ENCODE measurements around the gene S100A10.

The S100A10 gene

DNA sequence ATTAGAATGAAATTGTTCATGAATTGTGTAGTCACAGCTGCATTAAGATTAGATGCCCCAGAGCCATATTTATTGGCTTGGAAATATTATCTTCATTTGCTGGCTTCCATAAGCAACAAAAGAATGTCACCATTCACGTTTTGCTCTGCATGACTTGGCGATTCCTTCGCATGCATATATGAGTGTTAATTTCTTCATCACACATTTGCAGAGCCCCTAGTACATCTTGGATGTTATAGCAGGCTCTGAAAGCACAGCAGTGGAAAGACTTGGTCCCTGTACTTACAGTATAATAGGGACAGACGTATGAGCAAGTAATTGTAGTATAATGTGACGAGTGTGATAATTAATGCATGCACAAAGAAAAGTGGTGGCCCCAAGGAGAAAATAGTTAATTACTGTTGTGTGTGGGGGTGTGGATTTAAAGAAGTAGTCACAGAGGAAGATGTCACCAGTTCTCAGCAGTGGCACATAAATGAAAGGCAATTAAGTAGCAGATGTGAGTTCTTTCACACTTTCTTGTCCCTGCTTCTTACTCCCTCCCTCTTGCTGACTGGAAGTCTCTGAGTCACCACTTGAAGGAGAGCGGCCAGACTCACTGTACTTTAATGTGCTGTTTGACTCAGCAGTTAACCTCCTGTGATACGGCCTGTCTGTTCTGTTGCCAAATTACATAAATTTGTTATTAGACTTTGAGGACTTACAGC lies 21.0 kb downstream of the S100A10 start:
- TF ChIP-seq GATA3 (IDR thresholded peaks at IDR 0.05; ENCODE audit: low read depth, low read length) (no peak), GATA2 (IDR thresholded peaks at IDR 0.05; ENCODE audit: low read depth, low read length) (no peak)

DNA sequence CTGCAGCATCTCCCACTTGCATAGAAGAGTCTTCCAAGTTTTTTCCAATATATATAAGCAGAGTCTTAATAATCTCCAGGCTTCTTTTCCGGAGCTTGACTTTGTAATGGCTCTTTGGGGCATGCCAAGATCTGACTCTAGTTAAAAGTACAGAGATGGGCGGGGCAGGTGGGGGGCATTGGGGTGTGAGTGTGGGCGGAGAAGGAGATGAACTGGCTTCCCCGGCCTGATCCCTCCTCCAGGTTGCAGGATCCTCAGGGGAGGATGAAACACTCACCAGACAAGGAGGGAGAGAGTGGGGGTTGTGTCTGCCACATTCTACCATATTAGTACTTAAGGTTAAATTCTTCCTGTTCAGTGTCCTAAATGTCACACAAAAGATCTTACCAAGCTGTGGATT lies 23.0 kb downstream of the S100A10 start:
- TF ChIP-seq GATA2 (IDR thresholded peaks at IDR 0.05; ENCODE audit: low read depth, low read length) (no peak), GATA3 (IDR thresholded peaks at IDR 0.05; ENCODE audit: low read depth, low read length) (no peak)

DNA sequence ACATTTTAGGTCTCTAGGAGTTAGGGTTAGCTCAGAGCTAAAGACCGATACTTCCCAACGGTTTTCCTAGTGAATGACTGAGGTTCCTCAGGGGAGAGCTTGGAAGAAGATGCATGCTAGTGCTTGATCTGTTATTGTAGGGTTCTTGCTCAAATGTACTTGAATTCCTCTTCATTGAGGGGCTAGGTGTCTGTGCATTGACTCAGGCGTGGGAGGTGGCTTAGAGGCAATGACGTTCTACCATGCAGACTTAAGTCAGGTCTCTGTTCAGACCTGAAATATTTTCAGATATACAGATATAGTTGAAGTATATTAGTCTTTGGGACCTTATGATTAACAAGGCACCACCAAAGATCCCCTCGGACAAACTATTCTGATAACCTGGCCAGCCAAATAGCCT lies 23.5 kb downstream of the S100A10 start:
- TF ChIP-seq GATA3 (IDR thresholded peaks at IDR 0.05; ENCODE audit: low read depth, low read length) (no peak), GATA2 (IDR thresholded peaks at IDR 0.05; ENCODE audit: low read depth, low read length) (no peak)

DNA sequence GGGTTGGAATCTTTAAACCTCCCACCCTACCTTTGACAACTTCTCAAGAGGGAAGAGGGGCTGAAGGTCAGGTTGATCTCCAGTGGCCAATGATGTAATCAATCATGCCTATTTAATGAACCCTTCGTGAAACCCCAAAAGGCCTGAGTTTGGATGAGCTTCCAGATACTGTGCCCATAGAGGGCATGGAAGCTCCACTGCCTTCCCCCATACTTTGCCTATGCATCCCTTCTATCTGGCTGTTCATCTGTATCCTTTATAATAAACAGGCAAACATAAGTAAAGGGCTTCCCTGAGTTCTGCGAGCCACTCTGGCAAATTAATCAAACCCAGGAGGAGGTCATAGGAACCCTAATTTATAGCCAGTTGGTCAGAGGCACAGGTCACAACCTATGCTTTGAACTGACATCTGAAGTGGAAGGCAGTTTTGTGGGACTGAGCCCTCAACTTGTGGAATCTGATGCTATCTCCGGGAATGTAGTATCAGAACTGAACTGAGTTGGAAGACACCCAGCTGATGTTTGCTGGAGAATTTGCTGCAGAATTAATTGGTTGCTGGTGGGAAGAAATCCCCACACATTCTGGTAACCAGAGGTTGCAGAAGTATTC lies 24.8 kb downstream of the S100A10 start:
- no peak for TF ChIP-seq GATA2 (IDR thresholded peaks at IDR 0.05; ENCODE audit: low read depth, low read length)
- TF ChIP-seq GATA3 (IDR thresholded peaks at IDR 0.05; ENCODE audit: low read depth, low read length) = no peak

DNA sequence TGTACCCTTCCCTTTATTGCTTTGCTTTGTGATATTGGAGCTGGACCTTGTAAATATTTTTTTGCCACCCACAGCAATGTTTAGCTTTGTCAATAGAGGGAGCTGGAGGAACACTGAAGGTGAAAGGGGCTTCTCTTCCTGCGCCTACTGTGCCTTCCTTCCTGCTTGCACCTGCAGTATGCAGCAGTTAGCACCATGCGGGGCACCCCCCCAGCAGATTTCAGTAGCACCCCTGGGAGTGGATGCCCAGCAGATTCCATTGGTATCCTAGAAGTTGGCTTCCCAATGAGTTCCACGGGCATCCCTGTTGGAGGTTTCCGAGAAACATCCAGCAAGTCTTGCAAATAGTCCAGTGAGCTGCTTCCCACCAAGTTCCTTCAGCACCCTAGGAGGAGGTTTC lies 25.6 kb downstream of the S100A10 start:
- TF ChIP-seq GATA2 (IDR thresholded peaks at IDR 0.05; ENCODE audit: low read depth, low read length) = no peak

DNA sequence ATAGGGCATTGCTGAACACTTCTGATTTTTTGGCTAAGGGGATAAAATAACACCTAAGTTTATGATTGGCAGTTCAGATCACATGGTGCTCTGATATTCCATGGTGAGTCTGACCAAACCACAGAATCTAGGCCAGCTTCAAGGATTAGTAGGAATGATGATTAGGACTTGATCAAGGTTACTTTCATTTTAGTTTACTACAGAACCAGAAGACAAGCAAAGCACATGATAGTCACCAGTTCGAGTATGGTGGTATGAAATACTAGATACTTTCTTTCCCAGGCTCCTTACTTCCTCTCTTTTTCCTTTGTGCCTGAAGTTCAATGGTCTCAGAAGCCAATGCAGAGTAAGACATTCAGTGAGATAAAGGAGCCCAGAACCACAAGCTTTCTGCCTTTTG lies 26.6 kb downstream of the S100A10 start:
- no peak for TF ChIP-seq GATA3 (IDR thresholded peaks at IDR 0.05; ENCODE audit: low read depth, low read length)
- no peak for TF ChIP-seq GATA2 (IDR thresholded peaks at IDR 0.05; ENCODE audit: low read depth, low read length)

DNA sequence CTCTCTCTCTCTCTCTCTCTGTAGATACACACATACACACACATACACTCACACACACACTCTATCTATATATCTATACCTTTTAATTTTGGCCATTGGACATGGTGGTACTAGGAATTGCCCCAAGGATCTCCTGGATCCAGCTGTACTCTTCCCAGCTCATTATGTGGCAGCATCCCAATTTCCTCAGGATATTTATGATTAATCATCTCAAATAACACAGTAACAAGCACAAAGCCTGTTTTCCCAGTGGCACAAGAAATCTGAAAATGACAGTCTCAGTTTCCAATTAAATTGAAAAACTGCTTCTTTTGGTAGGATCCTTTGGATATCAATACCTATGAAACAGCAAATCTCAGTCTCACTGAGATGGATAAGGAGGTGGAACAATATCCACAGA lies 27.6 kb downstream of the S100A10 start:
- TF ChIP-seq GATA3 (IDR thresholded peaks at IDR 0.05; ENCODE audit: low read depth, low read length) (no peak), GATA2 (IDR thresholded peaks at IDR 0.05; ENCODE audit: low read depth, low read length) (no peak)

DNA sequence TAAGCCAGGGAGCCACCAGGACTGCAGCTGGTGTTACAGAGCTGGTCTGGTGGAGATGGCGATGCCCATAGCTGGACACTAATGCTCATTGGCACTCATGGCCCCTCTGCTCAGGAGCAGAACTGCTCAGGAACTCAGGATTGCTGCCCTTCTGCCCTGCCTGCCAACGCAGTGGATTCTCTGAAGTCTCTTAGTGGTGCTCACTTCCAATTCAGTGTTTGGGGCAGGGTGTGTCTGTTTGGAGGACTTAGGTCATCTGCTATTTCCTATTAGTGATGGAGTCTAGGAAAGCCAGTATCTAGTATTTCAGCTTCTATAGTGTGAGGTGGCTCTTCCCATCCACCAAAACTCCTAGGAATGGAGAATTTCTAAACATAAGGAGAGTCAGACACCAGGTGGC lies 29.1 kb downstream of the S100A10 start:
- TF ChIP-seq GATA2 (IDR thresholded peaks at IDR 0.05; ENCODE audit: low read depth, low read length) = no peak
- TF ChIP-seq GATA3 (IDR thresholded peaks at IDR 0.05; ENCODE audit: low read depth, low read length) = no peak

DNA sequence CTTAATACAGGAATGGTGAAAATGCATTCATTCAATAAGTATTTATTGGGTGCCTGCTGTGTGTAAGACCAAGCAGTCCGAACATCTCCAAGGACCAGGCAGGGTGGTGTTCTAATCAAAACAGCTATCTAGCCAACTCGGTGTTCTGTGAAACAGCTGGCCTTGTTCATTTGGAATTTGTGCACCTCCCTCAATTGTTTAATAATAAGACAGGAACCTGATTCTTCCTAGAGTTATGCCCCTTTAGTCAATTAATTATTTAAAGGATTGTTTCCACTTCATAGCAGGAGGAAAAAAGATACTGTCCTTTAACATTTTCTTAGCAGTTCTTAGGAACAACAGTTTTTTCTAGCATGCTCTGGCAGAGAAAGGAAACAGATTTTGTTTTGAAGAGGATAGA lies 30.4 kb downstream of the S100A10 start:
- TF ChIP-seq GATA2 (IDR thresholded peaks at IDR 0.05; ENCODE audit: low read depth, low read length) (no peak), GATA3 (IDR thresholded peaks at IDR 0.05; ENCODE audit: low read depth, low read length) (no peak)

DNA sequence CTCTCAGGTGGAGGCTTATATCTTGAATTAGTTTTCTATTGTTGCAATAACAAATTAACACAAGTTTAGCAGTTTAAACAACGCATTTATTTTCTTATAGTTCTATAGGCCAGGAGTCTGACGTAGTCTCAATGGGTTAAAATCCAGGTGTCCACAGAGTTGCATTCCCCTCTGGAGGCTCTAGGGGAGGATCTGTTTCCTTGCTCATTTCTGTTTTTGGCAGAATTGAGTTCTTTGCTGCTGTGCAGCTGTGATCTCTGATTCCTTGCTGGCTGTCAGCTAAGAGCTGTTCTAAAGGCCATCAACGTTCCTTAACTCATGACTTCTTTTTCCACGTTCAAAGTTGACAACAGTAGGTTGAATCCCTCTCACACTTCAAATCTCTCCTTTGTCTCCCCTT lies 31.8 kb downstream of the S100A10 start:
- TF ChIP-seq GATA2 (IDR thresholded peaks at IDR 0.05; ENCODE audit: low read depth, low read length) (no peak), GATA3 (IDR thresholded peaks at IDR 0.05; ENCODE audit: low read depth, low read length) (no peak)

DNA sequence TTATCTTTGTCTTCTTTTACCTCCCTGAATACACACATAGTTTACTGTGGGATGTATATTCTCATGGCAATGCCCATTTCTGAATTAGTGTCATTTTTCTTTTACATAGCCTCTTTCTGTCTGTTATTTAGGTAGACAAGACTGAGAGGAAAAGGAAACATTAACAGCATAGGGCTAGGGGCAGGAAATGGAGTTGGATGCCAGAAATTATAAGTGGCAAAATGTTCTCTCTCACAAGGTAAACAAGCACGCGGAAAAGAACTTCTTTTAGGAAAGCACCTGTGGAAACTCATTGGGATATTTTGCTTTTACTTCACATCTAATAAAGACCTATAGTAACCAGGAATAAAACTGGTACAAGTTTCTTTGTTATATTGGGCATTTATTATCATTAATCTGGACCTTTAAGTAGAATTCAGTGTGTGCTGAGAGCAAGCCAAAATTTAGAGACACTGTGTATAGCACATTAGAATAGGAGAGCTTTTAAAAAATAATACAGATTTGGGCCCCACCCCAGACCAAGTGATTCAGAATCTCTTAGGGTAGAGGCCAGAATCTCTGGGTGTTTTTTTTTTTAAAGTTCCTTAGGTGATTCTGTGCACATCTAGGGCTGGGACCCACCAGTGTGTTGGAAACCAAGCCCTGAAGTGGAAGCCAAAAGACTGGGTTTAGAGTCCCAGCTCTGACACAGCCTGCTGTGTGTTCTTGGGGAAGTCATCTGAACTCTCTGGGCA lies 32.7 kb downstream of the S100A10 start:
- TF ChIP-seq GATA3 (IDR thresholded peaks at IDR 0.05; ENCODE audit: low read depth, low read length) (no peak), GATA2 (IDR thresholded peaks at IDR 0.05; ENCODE audit: low read depth, low read length) (no peak)

DNA sequence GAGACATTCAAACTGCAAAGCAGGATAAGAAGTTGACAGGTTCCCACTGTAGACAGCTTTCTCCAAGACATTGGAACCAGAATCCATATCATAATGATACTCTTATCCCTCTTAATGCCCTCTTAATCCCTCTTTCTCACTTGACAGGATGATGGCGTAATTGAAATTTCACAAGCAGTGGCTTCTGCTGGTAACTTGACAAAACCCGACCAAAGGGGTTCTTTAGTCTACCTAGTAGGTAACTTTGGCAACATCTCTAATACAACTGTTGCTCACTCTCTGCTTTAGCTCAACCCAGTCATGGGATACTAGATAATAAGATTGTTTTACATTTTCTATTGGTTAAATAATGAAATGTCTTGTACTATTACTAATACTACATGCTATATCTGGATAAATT lies 34.7 kb downstream of the S100A10 start:
- TF ChIP-seq GATA2 (IDR thresholded peaks at IDR 0.05; ENCODE audit: low read depth, low read length) (no peak), GATA3 (IDR thresholded peaks at IDR 0.05; ENCODE audit: low read depth, low read length) (no peak)

DNA sequence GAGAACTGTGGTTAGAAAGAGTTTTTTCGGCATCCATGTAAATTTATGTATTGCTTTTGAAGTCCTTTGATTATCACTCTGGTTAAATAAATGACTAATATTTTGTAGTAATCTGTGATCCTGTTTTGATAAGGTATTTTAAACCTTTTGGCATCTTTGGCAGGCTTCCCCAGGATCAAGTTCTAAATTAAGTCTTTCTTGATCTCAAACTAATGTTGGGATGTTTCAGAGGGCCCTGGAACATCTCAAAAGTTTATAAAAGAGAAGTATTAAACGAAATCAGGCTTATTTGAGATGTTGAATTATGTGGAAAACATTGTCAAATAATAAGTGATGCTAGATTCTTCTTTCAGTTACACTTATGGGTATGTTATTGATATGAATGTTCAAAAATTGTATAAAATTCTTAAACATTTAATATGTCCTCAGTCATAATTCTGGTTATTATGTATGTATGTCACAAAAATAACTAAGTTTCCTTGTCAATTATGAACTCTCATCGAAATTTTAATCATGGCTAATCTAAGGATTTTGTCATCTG lies 36.6 kb downstream of the S100A10 start:
- no peak for TF ChIP-seq GATA2 (IDR thresholded peaks at IDR 0.05; ENCODE audit: low read depth, low read length)
- no peak for TF ChIP-seq GATA3 (IDR thresholded peaks at IDR 0.05; ENCODE audit: low read depth, low read length)

DNA sequence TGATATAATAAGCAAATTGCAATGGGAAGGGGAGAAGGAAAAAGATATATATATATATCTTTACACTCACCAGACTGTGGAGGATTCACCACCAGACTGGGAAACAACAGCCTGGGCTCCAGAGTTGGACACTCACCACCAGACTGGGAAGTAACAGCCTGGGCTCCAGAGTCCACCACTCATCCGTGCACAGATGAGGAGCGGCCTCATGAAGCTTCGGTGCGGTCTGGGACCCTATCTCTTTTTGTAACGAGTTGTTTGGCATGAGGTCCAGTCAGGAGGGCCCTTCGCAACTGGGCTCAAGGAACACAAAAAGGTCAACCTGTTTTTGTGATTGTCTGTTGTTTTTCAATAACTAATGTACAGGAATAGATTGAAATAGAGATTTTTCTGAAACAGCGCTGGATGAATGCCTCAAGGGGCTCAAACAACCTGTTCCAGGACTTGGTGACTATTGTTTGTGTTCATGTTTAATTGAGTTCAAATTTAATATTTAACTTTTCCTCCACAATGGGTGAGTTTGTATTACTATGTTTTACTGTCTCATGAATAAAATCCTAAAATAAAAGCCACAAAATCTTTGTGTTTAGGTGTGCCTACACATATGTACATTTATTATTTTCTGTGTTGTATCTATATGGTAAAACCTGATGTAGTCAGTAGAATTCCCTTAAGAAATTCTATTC lies 40.1 kb downstream of the S100A10 start:
- TF ChIP-seq GATA3 (IDR thresholded peaks at IDR 0.05; ENCODE audit: low read depth, low read length) (no peak), GATA2 (IDR thresholded peaks at IDR 0.05; ENCODE audit: low read depth, low read length) (no peak)
